KMS-11 (cell line): ENCODE results near the gene GUCD1.

Experiments
- H2AFZ ChIP-seq: fragments of 200-600 bp; sonication (generic); 2 replicates; pipeline ENCODE4 v1.6.1; 2016; ENCODE audit warnings: antibody characterized with exemption, mixed run types, low read depth
- H3K27ac ChIP-seq: fragments of 200-600 bp; sonication (generic); 2 replicates; pipeline ENCODE4 v1.6.1; 2016; ENCODE audit warnings: mild to moderate bottlenecking, mixed run types
- H3K27me3 ChIP-seq: fragments of 200-600 bp; sonication (generic); 2 replicates; pipeline ENCODE4 v1.6.1; 2017; ENCODE audit warnings: mild to moderate bottlenecking, low read depth, mixed run types, moderate library complexity; ENCODE audit not compliant: insufficient read depth
- H3K36me3 ChIP-seq: fragments of 200-600 bp; sonication (generic); 2 replicates; pipeline ENCODE4 v1.6.1; 2017; ENCODE audit warnings: mild to moderate bottlenecking, mixed run types; ENCODE audit not compliant: insufficient read depth
- H3K4me1 ChIP-seq: fragments of 200-600 bp; sonication (generic); 2 replicates; pipeline ENCODE4 v1.6.1; 2016; ENCODE audit warnings: mild to moderate bottlenecking, low read depth, mixed run types; ENCODE audit not compliant: poor library complexity, severe bottlenecking
- H3K4me2 ChIP-seq: fragments of 200-600 bp; sonication (generic); 2 replicates; pipeline ENCODE4 v1.7.0; 2016; ENCODE audit warnings: mild to moderate bottlenecking, mixed run types
- H3K4me3 ChIP-seq: fragments of 200-600 bp; sonication (generic); IDR thresholded peaks from 2 replicates; pipeline ENCODE4 v1.6.1; 2017; ENCODE audit warnings: low read depth, low read length, mixed read lengths; ENCODE audit not compliant: insufficient read depth
- H3K79me2 ChIP-seq: fragments of 200-600 bp; sonication (generic); 2 replicates; pipeline ENCODE4 v1.6.1; 2016; ENCODE audit warnings: low read depth, mixed run types; ENCODE audit not compliant: insufficient read depth
- H3K9ac ChIP-seq: fragments of 200-600 bp; sonication (generic); 2 replicates; pipeline ENCODE4 v1.6.1; 2016; ENCODE audit warnings: mild to moderate bottlenecking, mixed run types
- H4K20me1 ChIP-seq: fragments of 200-600 bp; sonication (generic); 2 replicates; pipeline ENCODE4 v1.6.1; 2016; ENCODE audit warnings: mild to moderate bottlenecking, mixed run types; ENCODE audit not compliant: insufficient read depth
- CTCF ChIP-seq: fragments of 200-600 bp; sonication (generic); conservative IDR thresholded peaks from 2 replicates; pipeline ENCODE4 v1.6.1; 2017; ENCODE audit warnings: low read depth, mild to moderate bottlenecking, antibody characterized with exemption, low read length, moderate library complexity, mixed read lengths

Gene GUCD1

GRCh38 chr22:24584166-24584790 is 29.3 kb upstream of the GUCD1 start:
- peaks cover 15% of the 10 kb centered on the region for H3K4me1 ChIP-seq
- H4K20me1 ChIP-seq, result no peaks in the 10 kb centered on the region
- peak overlapping the region; percentile 60; the same call in 1 of the 2 replicates for H3K4me2 ChIP-seq
- no peaks in the 10 kb centered on the region for H3K36me3 ChIP-seq
- H3K27me3 ChIP-seq, result no peaks in the 10 kb centered on the region
- H3K27ac ChIP-seq, result no peak overlapping the region
- H3K9ac ChIP-seq, result no peak overlapping the region
- no peak overlapping the region for H2AFZ ChIP-seq
- no peak overlapping the region for H3K4me3 ChIP-seq
- H3K79me2 ChIP-seq, result no peaks in the 10 kb centered on the region
- TF ChIP-seq CTCF, result no peak

- Histone ChIP-seq H3K36me3 (no peaks in the 10 kb centered on the region), H4K20me1 (no peaks in the 10 kb centered on the region), H3K27ac (no peak overlapping the region), H2AFZ (no peak overlapping the region), H3K4me1 (peaks cover 11% of the 10 kb centered on the region), H3K9ac (no peak overlapping the region), H3K4me2 (peak overlapping the region; percentile 60; the same call in 1 of the 2 replicates), H3K27me3 (no peaks in the 10 kb centered on the region), H3K4me3 (no peak overlapping the region), H3K79me2 (no peaks in the 10 kb centered on the region)
- no peak for TF ChIP-seq CTCF
Measured at GRCh38 chr22:24583221-24584165, 28.6 kb upstream of the GUCD1 start.

GRCh38 chr22:24582056-24582814 is 27.3 kb upstream of the GUCD1 start:
- Histone ChIP-seq H2AFZ (no peak overlapping the region), H3K27me3 (no peaks in the 10 kb centered on the region), H3K4me3 (no peak overlapping the region), H3K4me2 (no peak overlapping the region), H4K20me1 (no peaks in the 10 kb centered on the region), H3K9ac (no peak overlapping the region), H3K4me1 (peaks cover 11% of the 10 kb centered on the region), H3K79me2 (no peaks in the 10 kb centered on the region), H3K27ac (no peak overlapping the region), H3K36me3 (no peaks in the 10 kb centered on the region)
- no peak for TF ChIP-seq CTCF

GRCh38 chr22:24580276-24580675 is 25.3 kb upstream of the GUCD1 start:
- no peak overlapping the region for H3K4me2 ChIP-seq
- H3K9ac ChIP-seq, result no peak overlapping the region
- H3K4me3 ChIP-seq, result no peak overlapping the region
- no peaks in the 10 kb centered on the region for H4K20me1 ChIP-seq
- H3K36me3 ChIP-seq, result no peaks in the 10 kb centered on the region
- H3K27me3 ChIP-seq, result no peaks in the 10 kb centered on the region
- peaks cover 11% of the 10 kb centered on the region for H3K4me1 ChIP-seq
- no peak overlapping the region for H2AFZ ChIP-seq
- H3K79me2 ChIP-seq, result no peaks in the 10 kb centered on the region
- no peak for TF ChIP-seq CTCF
- no peak overlapping the region for H3K27ac ChIP-seq
